Fibroblast of skin of right biceps (primary cell): Measurements from ENCODE around the gene DPH1.
"Not testable (repeated sequence)": the region's sequence is repeated elsewhere in the genome, so short reads cannot be mapped to it uniquely, and the experiment has no call there.

ENCODE experiments used
- DNase-seq: peaks from one replicate; pipeline ENCODE4 v3.0.0-alpha.2; 2013

The DPH1 gene

DNA sequence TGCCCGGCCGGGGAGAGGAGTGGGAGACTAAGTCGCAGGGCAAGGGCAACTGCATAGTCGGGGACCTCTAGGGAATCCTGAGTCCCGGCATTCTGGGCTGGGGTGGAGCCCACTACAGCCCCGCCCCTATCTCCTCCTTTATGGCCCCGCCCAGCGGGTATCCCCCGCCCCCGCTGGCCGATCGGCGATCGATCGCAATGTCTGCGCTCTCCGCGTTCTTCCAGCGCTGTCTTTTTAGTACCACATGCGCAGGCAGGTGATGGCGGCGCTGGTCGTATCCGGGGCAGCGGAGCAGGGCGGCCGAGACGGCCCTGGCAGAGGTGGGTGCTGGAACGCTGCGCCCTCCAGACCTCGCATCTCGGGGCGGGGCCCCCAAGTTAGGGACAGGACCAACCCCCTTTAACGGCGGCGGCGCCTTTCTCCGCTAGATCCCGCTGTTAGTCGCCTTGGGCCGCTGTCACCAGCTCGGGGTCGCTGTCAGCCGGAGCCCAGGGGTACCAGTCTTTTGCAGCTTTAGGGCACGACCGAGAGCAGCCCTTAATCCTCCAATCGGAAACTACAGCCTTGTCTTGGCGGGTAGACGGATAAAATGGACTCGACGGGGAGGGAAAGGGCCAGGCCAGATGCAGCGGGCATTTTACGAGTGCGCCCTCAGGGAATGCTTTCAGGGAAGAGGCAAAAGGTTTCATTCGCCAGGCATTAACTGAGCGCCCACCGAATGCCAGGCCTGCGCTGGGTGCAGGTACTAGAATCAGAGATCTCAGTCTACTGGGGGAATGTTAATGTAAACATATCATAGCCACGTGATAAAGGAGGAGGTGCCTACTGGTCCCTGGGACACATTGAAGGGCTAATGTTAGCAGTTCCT, at the start of gene DPH1:
Gene DPH1, plus strand, starts transcription at position 243 of the 868 bp plus-strand sequence. Its CDS starts 17 bp downstream, at position 260.
- DNase-seq: peak; percentile 91

DNA sequence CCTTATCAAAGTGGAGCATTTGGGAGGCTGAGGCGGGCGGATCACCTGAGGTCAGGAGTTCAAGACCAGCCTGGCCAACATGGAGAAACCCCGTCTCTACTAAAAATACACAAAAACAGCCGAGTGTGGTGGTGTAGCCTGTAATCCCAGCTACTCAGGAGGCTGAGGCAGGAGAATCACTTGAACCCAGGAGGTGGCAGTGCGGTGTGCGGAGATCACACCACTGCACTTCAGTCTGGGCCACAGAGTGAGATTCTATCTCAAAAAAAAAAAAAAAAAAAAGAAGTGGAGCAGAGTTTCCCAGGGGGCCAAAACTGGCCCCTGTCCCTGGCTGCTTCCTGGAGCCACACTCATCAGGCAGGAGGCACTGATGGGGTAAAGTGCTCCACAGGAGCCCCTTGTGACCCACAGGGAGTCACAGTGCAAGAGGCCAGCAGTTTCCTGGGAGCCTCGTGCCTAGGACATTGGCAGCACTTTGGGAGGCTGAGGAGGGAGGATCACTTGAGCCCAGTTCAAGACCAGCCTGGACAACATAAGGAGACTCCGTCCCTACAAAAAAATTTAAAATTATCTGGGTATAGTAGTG, 49.2 kb upstream of the DPH1 start:
- DNase-seq: no peak

DNA sequence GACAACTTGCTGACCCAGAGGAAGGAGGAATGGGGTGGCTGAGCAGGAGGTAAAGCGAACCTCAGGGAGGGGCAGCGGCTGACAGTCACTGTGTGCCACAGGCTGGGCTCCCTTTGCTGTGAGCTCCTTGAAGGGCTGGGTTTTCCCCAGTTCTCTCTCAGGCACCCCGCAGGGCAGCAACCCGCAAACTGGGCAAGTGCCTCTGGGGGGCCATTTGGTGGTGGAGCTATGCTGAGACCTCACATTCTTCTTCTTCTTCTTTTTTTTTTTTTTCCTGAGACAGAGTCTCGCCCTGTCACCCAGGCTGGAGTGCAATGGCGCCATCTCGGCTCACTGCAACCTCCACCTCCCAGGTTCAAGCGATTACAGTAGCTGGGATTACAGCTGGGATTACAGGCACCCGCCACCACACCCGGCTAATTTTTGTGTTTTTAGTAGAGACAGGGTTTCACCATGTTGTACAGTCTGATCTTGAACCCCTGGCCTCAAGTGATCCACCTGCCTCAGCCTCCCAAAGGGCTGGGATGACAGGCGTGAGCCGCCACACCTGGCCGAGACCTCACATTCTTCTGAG, 47.1 kb upstream of the DPH1 start:
- DNase-seq: not testable (repeated sequence)

DNA sequence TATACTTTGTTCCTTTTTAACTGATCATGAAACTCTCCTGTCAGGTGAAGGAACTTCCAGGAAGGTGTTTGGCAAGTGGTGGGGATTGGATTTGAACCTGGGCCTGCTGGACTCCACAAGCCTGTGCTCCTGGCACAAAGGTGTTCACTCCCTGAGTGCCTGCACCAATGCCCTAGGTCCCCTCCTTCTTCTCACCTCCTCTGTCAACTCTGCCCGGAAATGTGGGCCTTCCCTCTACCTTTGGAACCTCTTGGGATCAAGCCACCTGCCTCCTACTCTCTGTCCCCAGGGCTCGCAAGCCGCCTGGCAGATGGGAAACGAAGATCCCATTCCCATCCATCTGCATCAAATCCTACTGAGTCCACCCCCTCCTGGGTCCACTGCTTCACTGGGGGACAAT, 44.9 kb upstream of the DPH1 start:
- DNase-seq: no peak

DNA sequence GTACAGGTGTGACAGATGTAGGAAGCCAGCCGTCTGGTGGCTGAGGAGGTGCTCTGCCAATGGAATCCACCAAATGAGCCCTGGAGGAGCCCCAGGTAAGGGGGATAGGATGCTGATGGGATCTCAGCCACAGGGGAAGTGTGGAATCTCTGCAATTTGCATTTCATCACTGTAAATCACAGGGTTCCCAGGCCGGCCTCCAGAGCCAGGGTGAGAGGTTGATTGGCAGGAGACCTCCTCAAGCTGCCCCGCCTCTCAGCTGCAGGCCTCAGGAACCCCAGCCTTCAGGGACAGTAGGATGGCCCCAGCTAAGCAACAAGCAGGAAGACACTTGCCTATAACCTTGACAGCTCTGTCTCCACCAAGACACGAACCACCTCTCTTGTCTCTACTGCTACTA, 44.3 kb upstream of the DPH1 start:
- no peak for DNase-seq

DNA sequence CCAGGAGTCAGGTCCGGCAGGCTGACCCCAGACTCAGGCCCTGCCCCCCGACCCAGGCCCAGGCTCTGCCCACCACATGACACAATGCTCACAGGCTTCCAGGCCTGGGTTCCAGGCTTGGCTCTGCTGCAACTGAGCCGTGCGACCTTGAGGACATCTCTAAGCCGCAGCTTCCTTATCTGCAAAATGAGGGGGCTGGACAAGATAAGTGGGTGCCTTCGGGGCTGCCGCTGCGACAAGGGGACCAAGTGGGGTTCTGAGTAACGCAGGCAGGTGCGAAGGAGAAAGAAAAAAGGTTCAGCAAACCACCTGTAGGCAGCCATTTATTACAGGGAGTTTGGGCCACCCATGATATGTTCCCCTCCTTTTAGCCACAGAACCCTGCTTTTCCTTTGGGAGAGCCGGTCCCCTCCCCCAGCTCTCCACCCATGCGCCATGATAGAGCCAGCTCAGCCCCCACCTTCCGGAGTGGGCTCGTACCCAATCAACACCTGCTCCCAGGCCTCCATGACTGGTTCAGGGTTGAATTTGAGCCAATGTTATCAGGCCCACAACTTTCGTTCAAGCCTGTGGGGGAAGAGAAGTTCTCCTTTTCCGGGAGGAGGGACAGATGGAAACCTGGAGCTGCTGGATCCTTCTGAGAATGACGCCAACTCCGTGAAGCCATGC, 43.0 kb upstream of the DPH1 start:
- DNase-seq: no peak

DNA sequence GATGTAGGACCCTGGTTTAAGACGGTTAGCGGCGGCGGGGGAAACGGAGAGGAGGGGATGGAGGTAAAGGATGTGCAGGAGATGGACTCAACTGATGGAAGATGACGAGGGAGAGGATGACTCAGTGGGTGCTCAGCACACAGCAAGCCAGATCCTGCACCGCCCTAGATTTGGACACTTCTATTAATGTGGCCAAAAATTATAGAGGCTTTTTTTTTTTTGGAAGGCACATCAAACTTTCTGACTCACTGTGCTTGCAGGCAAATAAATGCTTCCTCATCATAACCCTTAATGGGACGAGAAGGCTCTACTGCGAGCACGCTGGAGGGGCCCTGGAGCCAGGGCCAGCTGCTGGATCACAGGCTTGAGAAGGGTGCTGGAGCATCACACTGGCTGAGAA, 40.8 kb upstream of the DPH1 start:
- peak; percentile 93 for DNase-seq

DNA sequence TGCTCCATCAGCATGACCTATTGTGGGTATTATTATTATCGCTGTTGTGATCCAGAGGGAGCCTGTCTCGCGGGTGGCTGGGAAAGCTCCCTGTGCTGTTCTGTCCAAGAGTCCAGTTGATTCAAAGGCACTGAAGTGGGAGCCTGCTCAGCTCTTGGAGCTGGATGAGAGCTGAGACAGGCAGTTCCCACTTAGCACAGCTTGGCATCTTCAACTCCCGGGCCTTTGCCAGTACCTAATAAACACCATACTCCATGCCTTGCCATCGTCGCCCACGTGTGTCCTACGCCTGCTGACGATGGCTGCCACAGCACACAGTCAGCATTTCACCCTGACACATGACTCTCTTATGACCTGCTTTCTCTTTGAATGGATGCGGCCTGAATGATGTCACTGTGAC, 37.4 kb upstream of the DPH1 start:
- no peak for DNase-seq

DNA sequence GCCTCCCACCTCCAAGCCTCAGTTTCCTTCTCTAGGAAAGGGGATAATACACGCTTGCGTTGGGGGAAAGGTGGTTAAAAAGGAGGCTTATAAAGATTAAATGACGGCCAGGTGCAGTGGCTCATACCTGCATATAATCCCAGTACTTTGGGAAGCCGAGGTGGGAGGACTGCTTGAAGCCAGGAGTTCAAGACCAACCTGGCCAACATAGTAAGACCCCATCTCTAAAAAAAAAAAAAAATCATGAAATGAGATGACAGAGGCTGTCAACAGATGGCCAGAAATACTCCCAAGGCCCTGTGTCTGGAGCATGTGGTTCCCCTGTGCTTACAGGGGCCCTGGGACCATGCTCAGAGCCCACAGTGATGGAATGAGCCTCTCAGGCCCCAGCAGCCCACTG, 35.2 kb upstream of the DPH1 start:
- no peak for DNase-seq

DNA sequence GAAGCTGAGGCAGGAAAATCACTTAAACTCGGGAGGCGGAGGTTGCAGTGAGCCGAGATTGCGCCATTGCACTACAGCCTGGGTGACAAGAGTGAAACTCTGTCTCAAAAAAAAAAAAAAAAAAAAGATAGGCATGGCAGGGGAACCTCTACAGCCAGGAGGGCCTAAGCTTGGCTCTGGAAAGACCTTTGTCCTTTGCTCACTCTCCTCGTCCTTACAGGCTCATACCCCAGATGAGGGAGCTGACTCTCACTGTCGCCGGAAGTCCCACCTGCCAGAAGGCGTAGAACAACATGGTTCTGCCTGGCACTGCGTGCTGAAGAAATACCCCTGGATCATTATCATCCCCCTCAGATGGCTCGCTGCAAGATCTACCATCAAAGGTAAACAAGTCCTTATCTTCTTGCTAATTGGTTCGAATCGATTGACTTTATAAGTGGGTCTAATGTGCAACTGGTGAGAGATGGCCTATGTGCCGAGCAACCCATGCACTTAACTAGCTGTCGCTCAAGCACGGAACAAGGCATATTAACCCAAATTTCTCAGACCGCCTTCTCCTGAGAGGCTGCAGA, 34.5 kb upstream of the DPH1 start:
- DNase-seq: no peak

DNA sequence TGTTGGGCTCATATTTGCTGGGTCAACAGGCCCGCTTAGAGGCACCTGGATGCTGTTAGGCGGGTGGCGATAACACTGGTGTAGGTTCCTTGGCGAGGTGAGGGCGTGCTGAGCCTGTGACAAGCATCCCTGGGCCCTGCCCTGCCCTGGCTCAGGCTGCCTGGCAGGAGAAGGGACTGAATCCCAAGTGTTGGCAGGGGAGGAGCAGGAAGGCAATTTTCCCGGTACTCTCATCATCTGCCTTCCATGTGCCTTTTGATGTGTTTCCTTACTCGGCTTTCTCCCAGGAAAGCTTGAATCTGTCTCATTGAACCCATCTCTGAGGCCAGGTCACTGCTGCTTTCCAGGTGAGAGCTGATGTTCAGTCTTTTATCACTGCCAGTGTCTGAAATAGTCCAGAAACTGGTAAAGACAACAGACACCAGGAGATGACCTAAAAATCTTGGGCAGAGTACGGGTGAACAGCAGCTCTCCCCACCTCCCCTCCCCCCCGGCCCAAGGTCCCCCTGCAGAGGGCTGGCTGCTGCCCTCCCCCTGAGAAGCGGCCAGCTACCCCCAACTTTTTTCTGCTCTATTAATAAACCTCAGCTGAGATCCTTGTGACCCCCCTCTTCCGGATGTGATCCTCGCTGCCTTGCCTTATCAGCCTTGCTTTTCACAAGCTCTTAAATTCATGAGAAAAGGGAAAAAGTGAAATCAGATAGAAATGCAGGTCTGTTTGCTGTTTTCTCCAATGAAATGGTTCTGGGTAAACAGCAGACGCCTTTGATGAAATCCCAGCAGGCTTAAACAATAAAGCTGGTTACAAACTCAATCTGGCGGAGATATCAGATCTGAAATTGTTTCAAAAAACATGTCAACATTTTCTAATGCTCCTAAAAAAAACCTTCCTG, 33.8 kb upstream of the DPH1 start:
- no peak for DNase-seq

DNA sequence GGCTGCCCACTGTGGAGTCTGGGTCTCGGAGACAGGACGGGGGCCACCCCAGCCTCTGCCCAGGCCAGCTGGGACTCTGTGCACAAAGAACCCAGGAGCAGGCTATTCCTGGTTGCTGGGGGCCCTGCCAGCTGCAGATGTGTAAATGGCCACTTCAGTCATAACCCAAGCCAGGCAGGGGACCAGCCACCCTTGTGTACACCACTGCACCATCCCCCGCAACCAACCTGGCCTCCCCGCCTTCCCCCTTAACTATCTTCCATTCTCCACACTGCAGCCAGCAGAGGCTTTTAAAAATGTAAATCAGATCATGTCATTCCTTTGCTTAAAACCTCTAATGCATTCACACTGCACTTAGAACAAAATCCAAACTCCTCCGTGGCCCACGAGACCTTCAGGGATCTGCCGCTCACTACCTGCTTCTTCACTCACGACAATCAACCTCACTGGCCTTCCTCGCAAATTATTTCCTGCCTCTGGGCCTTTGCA, 33.1 kb upstream of the DPH1 start:
- DNase-seq: no peak

DNA sequence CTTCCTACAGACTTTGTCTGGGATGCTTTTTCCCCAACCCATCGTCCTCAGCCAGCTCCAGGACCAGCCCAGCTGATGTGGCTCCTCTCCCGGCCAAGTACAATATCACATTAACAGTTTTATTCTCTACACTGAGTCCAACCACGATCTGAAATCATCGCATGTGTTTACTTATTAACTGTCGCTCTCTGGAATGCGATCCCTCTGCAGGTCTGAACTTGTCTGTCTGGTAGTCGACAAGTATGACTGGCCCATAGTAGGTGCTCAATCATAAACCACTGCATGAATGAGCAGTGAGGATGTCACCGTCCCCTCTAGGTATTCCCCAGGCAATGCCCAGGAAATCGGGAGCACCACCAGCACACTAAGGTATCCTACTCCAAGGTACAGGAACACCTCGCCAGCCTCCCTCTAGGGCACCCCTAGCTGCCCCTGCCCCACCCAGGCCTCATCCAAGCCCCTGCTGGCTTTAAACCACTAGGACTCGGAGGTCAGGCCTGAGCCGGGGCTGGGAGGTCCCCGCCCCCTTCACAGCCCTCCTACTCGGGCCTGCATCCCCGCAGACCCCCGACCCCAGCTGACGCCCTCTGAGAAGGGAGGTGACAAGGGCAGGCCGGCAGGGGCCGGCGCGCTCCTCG, 32.5 kb upstream of the DPH1 start:
- DNase-seq: no peak

DNA sequence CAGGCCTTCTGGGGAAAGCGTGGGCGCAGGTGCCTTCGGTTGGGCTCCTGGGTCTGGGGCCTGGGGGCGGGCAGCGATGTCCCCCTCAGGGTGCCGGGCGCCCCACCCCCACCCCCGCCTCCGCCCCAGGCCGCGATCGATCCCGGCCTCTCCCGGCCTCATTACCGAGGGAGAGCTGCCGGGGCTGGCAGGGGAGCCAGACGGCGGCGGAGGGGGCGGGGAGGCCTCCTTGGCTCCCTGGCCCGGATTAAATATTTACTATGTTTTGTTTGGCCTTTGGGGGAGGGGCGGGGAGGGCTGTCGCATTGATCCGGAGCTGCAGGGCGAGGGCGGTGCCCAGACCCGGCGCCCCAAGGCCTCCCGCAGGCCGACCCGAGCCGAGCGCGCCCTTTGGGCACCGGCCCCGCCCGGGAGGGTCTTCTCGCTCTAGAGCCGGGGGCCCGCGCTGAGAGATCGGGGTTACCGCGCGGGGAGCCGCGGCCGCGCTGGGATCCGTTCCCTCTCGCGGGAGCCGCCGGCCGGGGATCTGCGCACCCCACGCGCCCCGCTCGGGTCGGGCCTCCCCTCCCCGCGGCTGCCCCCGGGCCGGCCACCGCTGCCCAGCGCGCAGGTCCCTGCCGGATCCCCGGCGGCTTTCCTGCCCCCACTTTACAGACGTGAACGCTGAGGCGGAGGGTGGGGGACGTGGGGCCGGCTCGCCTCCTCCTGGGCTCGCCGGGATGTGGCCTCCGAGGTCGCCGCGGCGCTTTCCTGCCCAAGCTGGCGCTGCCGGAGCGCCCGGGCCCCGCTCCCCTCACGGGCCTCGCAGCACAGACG, 31.8 kb upstream of the DPH1 start:
- no peak for DNase-seq

DNA sequence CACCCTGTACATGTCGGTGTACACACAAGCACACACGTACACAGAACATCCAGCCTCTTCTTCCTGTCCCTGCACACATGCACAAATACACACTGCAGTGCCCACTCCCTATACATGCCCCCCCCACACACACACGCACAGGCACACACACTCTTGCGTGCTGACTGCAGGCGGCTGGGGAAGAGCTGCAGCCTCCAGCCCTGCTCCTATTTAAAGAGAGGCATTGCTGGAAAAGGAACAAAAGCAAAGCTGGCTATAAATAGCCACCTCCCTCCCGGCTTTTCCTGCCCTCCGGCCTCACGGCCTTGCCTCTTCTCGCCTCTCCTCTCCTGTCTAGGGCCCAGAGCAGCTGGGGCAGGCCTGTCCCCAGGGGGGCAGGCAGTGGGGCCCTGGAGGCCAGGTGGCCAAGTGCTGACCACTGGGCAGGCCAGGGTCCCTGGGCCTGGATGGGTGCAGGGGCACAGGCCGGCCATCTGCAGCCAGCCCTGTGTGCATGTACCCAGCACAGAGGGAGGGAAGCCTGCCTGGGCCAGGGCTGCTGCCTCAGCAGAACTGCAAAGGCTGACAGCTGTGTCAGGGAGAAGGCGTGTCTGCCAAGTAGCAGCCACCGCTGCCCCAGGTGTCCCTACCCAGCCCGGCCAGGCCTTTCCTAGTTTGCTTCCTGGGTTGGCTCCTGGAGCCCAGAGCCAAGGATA, 30.2 kb upstream of the DPH1 start:
- DNase-seq: no peak

DNA sequence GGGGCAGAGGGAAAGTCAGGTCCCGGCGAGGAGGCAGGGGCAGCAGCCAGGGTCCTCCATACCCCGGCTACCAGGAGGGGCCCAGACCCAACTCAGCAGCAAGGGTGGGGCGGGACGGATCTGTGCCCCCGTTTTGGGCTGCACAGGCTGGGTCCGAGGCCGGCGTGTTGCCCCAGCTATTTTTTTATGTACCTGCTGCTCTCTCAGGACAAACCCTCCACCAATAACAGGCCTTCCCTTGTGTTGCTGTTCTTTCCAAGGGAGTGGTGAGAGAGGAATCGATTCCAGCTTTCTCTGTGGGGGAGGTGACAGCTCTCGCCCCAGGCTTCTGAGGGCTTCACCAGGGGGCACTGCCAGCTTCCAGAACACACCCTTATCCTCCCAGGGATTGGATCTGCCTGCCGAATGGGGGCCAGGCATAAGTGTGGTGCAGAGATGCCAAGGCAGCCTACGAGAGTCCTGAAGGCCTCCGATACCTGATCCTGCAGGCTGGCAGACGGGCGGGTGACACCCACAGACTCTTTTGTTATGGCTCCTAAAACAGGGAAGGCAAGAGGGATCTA, 27.1 kb upstream of the DPH1 start:
- no peak for DNase-seq

DNA sequence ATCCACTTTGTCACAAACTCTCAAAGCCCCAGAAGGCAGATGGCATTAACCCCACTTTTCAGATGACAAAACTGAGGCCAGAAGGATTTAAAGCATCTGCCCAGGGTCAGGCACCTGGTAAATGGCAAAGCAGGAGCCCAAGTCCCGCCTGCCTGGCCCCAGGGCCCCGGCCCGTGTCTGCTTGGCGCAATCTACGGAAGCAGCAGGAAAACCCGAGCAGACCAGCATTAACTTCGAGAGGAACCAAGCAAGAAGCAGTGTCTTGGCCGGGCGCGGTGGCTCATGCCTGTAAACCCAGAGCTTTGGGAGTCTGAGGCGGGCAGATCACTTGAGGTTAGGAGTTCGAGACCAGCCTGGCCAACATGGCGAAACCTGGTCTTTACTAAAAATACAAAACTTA, 26.4 kb upstream of the DPH1 start:
- no peak for DNase-seq

DNA sequence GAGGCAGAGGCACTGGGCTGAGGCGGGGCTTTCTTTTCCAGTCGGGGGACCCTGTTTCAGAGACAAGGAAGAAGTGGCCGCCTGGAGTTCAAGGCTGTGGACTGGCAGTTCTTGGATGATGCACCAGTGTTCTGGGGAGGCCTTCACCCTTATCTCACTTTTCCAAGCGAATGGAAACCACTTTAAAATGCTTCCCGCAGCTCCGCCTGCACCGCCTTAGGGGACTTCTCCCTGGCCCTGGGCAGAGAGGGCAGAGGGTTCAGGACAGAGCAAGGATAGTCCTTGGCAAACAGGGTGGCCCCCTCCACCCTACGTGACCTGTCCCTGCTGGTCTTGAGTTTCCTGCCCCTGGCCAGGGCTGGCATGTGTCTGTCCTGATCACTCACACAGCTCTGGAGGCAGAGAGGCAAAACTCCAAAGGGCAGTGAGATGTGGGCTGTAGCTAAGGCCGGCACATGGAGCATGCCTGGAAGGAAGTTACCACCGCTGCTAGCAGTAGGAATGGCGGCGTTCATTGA, 25.5 kb upstream of the DPH1 start:
- DNase-seq: no peak

DNA sequence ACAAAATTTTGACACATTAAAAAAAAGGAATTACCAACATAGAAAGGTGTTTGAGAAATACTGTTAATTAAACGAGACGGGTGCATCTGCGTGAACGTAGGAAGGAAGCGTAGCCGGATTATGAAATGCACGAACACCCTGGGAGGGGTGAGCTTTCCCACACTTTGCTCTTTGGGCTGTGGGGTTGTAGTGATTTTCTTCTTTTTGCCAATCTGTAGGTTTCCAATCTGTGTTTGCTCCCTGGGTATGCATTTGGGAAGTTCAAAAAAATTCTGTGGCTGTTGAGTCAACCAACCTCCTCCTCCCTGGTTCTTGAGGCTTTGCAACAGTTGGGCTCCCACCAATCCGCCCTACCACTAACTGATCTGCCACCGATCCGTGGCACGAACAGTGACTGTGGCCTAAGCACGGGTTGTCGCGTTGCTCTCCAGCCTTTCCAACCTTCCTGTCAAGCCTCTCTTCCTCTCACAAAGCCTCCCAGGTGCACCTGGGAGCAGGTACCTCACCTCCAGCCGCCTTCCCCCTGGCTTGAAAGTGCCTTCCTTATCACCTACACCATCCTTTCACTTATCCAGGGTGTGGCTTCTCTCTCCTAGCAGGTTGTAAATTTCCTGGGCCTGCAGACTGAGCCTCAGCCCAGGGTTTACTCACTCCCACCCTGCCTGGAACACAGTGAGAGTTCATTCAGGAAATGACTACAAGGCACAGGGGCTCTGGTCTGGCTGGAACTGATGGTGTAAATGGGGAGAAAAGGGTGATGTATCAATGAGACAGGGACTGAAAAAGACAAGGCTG, 21.4 kb upstream of the DPH1 start:
- DNase-seq: no peak
